ENCODE measurements around the gene ZNF160.
"Not testable (repeated sequence)": the region's sequence is repeated elsewhere in the genome, so short reads cannot be mapped to it uniquely, and the experiment has no call there.

ZNF160 gene

DNA sequence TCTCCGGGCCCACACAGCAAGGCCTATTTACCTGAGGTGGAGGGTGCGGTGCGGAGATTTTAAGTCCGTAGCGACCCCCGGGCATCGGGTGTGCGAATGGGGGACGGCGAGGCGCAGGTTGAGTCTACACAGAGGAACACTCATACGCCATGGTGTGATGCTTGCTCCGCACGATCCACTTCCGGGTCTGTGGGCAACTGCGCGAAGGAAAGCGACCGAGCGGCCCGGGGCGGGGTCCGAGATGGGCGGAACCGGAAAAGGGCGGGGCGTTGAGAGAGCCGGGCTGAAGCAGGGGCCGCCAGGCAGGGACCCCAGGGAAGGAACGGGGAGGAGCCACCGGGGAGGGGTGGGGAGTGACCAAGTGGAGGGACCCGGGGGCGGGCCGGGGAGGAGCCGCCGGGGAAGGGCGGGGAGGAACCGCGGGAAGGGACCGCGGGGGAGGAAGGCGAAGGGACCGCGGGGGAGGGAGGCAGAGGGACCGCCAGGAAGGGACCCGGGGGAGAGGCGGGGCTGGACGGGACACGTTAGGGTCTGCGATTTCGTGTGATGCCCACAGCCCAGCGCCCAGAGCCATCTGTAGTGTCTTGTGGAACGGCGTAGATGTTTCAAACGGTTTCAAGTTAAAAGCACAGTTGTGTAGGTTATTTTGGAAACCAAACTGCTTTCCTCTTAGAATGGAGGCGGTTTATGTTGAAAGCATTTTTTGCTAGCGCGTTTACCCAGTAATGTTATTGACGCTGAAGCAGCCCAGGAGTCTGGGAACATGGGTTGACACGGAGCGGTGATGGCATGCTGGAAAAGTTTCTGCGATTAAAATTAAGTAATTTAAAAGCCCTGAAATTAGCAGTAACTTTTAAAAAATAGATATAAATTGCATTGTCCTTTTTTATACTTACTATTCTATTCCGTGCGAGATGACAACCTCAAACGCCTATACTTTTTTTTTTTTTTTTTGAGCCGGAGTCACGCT, at the start of gene ZNF160:
ZNF160 (minus strand) TSS at position 189 of the 970 bp plus-strand sequence. CDS start 17,146 bp downstream, outside the sequence.
- DNase-seq: peak; percentile 99

DNA sequence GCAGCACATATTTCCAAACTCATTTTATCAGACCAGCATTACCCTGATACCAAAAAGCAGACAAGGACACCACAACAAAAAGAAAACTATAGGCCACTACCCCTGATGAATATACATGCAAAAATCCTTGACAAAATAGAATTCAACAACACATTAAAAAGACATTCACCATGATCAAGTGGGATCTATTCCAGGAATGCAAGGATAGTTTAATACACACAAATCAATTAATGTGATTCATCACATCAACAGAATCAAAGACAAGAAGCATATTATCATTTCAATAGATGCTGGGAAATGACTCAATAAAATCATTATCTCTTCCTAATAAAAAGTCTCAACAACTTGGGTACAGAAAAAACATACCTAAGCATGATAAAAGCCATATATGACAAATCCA, 44.4 kb upstream of the ZNF160 start:
- no peak for DNase-seq

- DNase-seq: no peak
Observed at GRCh38 chr19:53140351-53140750, 37.1 kb upstream of the ZNF160 start.

GRCh38 chr19:53136432-53136831, 33.2 kb upstream of the ZNF160 start:
- DNase-seq: no peak

DNA sequence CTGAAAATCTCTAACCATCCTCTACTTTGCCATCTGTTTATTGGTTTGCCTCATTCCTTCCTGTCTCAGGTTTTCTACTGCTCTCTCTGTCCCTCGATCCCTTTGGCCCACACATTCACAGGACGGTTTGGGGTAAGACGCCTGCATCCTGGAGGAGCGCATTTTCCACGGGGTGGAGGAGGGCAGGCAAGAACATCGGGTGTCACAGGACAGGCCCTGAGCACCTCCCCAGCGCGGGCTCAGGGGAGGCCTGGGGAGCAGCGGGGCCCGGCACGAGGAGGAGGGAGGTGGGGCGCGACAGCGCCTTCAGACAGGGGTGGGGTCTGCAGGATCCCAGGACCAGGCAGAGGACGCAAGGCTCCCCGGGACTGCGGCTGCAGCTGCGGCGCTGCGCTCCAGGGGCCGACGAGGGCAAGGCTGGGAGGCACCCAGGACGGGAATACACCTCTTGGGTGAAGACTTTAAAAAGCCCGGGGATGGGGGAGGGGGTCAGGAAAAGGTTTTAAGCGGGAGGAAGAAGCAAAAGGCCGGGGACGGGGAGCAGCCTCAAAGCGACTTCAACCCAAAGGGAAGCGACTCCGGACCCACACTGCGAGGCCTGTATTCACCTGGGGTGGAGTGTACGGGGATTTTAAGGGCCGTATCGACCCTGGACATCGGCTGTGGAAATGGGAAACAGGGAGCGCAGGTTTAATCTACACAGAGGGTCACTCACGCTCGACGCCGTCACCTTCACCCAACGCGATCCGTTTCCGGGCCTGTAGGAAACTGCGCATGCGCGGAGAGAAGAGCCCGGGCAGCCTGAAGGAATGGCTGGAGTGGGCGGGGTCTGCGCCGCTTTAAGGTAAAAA, 29.1 kb upstream of the ZNF160 start, which contains the start of gene ZNF415:
ZNF415 (minus strand) TSS at position 770 of the 851 bp plus-strand sequence. CDS start 10,234 bp downstream, outside the sequence.
- peak; percentile 61 for DNase-seq

DNA sequence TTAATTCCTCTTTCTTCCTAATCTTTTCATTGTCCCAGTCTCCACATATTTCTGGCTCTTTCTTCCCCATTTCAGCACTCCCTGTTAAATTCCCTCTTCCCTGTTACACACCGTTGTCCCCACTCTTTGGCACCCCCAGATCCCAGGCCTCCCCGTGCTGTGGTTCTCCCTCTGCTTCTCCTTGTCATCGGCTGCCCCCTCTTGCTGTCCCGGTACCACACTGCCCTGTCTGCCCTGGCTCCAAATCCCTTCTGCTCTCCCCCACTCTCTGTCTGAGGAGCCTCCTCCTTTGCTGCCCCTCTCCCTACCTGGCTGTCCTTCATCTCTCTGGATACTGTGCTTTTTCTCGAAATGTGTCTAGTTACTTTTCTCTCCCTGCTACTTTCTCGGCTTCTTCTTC, 28.5 kb upstream of the ZNF160 start:
- DNase-seq: no peak

GRCh38 chr19:53131085-53131590, 27.9 kb upstream of the ZNF160 start:
- DNase-seq: no peak

DNA sequence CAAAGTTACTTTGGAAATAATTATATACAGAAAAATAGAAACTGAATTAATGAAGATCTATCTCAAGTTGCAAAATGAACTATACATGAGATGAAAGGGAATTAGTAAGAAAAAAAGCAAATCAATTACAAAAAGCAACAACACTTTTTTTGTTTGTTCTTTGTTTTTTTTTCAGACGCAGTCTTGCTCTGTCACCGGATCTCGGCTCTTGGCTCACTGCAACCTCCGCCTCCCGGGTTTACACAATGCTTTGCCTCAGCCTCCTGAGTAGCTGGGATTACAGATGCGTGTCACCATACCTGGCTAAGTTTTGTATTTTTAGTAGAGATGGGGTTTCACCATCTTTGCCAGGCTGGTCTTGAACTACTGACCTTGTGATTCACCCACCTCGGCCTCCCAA, 27.3 kb upstream of the ZNF160 start:
- no peak for DNase-seq

- not testable (repeated sequence) for DNase-seq
Observed at GRCh38 chr19:53126733-53127526, 23.7 kb upstream of the ZNF160 start.

GRCh38 chr19:53123400-53123799, 20.2 kb upstream of the ZNF160 start:
- DNase-seq: no peak

DNA sequence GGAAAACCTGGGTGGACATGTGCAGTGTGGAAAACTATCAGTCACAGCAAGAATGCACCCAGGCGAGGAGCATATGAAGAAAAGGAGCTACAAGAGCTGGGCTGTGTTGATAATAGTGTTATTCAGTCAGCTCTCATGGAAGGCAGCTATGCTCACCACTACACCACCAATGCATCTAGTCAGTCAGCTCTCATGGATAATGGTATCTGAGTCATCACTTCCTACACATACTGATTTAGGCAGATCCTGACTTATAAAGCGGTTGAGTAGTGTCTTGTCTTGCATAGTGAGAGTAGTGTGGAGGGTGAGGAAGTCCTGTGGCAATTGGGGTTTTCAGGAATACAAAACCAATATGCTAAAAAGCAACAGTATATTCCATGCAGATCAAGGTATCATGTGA, 9.1 kb upstream of the ZNF160 start:
- DNase-seq: no peak

DNA sequence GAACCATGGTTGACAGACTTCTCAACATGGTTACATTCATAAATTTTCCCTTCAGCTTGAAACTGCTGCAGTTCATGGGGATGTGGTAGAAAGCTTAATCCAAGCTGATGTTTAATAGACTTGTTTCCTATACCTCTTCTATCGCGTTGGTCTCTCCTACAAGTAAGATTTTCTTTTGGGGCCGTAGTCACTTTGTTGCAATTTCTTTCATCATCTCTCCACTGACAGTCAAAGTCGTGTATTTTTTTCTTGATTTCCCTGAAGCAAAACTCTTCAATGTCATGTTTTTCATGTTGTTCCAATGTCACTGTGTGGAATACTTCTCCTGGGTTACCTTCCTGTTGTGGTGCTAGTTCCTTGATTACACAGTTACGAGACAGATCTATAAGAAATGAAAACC, 6.3 kb upstream of the ZNF160 start:
- DNase-seq: no peak

GRCh38 chr19:53102756-53103233, 427 bp downstream of the ZNF160 start:
- DNase-seq: peak; percentile 59

DNA sequence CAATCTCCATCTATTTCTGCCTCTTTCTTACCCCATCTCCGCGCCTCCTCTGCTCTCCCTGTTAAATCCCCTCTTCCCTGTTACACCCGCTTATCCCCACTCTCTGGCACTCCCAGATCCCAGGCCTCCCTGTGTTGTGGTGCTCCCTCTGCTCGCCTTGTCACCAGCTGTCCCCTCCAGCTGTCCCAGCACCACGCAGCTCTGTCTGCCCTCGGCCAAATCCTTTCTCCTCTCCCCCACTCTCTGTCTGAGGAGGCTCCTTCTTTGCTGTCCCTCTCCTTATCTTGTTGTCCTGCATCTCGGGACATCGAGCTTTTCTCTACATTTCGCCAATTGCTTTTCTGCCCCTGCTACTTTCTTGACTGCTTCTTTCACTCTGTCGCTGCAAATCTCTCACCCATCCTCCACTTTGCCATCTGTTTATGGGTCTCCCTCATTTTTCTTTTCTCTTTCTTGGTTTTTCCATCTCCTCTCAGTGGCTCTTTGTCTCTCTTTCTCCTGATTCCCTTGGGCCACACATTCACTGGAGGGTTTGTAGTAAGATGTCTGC, 941 bp downstream of the ZNF160 start:
- DNase-seq: no peak

GRCh38 chr19:53101518-53101917, 1.7 kb downstream of the ZNF160 start:
- DNase-seq: peak; percentile 10

DNA sequence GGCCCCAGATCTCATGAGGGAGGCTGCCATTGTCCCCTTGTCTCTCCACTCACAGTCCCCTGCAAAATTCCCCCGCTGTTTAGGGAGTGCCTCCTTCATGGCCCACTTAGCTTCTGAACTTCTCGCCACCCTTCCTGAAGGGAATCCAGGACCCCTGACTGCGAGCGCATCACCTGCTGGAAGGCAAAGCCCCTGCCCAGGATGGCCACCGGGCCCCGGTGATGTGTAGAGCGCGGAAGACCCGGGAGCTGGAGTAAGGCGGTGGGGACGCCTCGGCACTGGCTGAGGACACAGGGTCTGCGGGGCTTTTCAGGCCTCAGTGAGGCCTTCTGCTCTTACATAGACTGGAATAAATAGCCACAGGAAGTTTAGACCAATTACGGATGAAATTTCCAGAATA, 4.7 kb downstream of the ZNF160 start:
- DNase-seq: not testable (repeated sequence)

- not testable (repeated sequence) for DNase-seq
Observed at GRCh38 chr19:53096982-53097690, 6.1 kb downstream of the ZNF160 start.

GRCh38 chr19:53096579-53096978, 6.6 kb downstream of the ZNF160 start:
- DNase-seq: not testable (repeated sequence)

- no peak for DNase-seq
Observed at GRCh38 chr19:53094754-53095575, 8.3 kb downstream of the ZNF160 start.

DNA sequence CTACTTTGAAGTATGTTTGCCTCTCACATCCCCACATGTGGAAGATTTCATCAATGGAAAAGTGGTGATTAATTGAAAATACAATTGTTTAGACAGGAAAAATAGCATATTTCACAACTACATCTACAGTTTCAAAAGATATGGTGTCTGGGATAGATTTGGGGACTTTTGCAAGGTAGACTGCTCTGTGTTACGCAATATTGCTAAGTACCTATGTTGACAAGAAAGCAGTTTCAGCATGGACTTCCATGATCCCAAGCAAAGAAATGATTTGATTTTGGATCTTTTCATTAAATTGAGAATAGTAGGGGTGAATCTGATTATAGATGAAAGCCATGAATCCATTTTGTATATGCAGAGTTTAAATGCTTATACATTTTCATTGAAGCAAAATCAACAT, 10.5 kb downstream of the ZNF160 start:
- DNase-seq: no peak
